Colonic mucosa (tissue), 4 donors: ENCODE data around the gene TBX18. TPM values are rescaled to one million over a fixed set of nuclear protein-coding genes. Genes with fewer than 3 reads are reported as not detected.

Experiments
- DNase-seq: peaks from one replicate; pipeline ENCODE4 v3.0.0-alpha.2; 2020
- H3K27ac ChIP-seq: fragments of 200-600 bp; one replicate; pipeline ENCODE4 v1.8.0; 2021
- H3K27me3 ChIP-seq: fragments of 200-600 bp; one replicate; pipeline ENCODE4 v1.8.0; 2021
- H3K36me3 ChIP-seq: fragments of 200-600 bp; one replicate; pipeline ENCODE4 v1.8.0; 2021
- H3K4me1 ChIP-seq: fragments of 200-600 bp; one replicate; pipeline ENCODE4 v1.8.0; 2021; ENCODE audit warnings: mild to moderate bottlenecking
- H3K4me3 ChIP-seq: fragments of 200-600 bp; one replicate; pipeline ENCODE4 v1.8.0; 2021
- H3K9ac ChIP-seq, 2 donors: one replicate each; pipeline ENCODE4 v1.7.0; 2013; ENCODE audit warnings: control low read depth in 2 of 2, low read depth in 2 of 2, low read length in 2 of 2
- H3K9me3 ChIP-seq: fragments of 200-600 bp; one replicate; pipeline ENCODE4 v1.8.0; 2021
- CTCF ChIP-seq: fragments of 200-600 bp; IDR thresholded peaks from one replicate; pipeline ENCODE4 v1.8.0; 2022; ENCODE audit warnings: antibody characterized with exemption, mild to moderate bottlenecking
- intact Hi-C: fragments of 100-400 bp; cut with DNase I; formaldehyde crosslinking; loops from one replicate; pipeline ENCODE4 v1.14.1; 2022
- total RNA-seq, 2 donors: library from RNA; stranded (reverse); fragmentation: NEBNext Ultra II Directional in 1 of 2; extraction: Animal tissue kit (Norgen Biotek cat#: 25700) in 1 of 2; gene quantifications; one replicate each; pipeline ENCODE4 v1.2.1, GENCODE V29; 2021
- donor health status: healthy.
- donor health status: DM: no; HTN: no; CAD: no.
- donor health status: DM: no; HTN: no; CAD: no.

The TBX18 gene
- total RNA-seq, 2 donors from 2014 or later: 0.25 to 0.35 TPM

DNA sequence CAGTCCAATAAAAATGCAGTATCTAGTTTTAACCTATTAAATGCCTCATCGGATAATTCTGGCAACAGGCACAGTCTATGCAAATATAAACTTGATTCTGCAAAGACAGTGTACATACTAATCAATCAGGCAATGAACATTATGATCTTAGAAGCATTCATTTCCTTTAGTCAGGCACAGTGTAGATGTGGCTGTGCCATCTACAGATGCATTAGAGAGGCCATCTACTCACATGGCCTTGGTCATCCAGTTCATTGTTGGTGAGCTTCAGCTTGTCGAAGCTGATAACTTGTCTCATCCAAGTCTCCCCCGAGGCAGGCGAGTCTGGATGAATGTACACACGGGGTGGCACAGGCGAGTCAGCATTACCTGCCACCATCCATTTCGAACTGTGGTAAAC is 7.9 kb downstream of the TBX18 start:
- Histone ChIP-seq H3K4me1 (no peaks in the 10 kb centered on the region), H3K36me3 (no peaks in the 10 kb centered on the region), H3K9ac (no peak overlapping the region), H3K4me3 (no peak overlapping the region), H3K9me3 (no peaks in the 10 kb centered on the region), H3K27me3 (no peaks in the 10 kb centered on the region), H3K27ac (no peak overlapping the region)
- no peak for TF ChIP-seq CTCF
- no peak for DNase-seq
- intact Hi-C loops: no loop called here

DNA sequence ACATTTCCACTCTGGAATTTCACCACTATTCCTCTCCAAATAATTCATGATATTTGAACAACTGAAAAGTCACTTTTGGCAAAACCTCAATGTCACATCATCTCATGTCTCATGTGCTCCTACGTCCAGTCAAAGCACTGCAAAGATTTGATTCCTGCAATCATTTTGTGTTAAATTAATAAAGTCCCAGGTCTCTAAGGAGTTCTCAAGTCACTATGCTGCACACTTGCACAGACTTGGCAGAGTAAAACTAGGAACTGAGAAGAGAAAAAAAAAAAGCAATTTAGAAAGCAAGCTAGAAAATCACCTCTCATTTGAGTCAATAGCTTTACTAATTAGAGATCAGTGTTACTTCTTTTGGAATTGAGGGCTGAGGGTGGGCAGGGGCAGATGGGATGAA is 11.2 kb downstream of the TBX18 start:
- H3K27ac ChIP-seq: no peak overlapping the region
- H3K9ac ChIP-seq: no peak overlapping the region
- no peak for DNase-seq
- no peaks in the 10 kb centered on the region for H3K4me1 ChIP-seq
- no peaks in the 10 kb centered on the region for H3K36me3 ChIP-seq
- no peaks in the 10 kb centered on the region for H3K9me3 ChIP-seq
- H3K27me3 ChIP-seq: no peaks in the 10 kb centered on the region
- TF ChIP-seq CTCF: no peak
- intact Hi-C loops: no loop called here
- no peak overlapping the region for H3K4me3 ChIP-seq

- intact Hi-C loops: no loop called here
- Histone ChIP-seq H3K9ac (no peak overlapping the region), H3K27ac (no peak overlapping the region), H3K27me3 (no peaks in the 10 kb centered on the region), H3K4me1 (no peaks in the 10 kb centered on the region), H3K9me3 (no peaks in the 10 kb centered on the region), H3K36me3 (no peaks in the 10 kb centered on the region), H3K4me3 (no peak overlapping the region)
- no peak for DNase-seq
- TF ChIP-seq CTCF: no peak
Measured at GRCh38 chr6:84752118-84752850, 12.1 kb downstream of the TBX18 start.

GRCh38 chr6:84749181-84749580 is 15.2 kb downstream of the TBX18 start:
- H3K27ac ChIP-seq: no peak overlapping the region
- no peaks in the 10 kb centered on the region for H3K36me3 ChIP-seq
- intact Hi-C loops: no loop called here
- H3K4me1 ChIP-seq: no peaks in the 10 kb centered on the region
- no peak overlapping the region for H3K4me3 ChIP-seq
- H3K9me3 ChIP-seq: no peaks in the 10 kb centered on the region
- H3K9ac ChIP-seq: no peak overlapping the region
- TF ChIP-seq CTCF: no peak
- H3K27me3 ChIP-seq: no peaks in the 10 kb centered on the region
- no peak for DNase-seq

DNA sequence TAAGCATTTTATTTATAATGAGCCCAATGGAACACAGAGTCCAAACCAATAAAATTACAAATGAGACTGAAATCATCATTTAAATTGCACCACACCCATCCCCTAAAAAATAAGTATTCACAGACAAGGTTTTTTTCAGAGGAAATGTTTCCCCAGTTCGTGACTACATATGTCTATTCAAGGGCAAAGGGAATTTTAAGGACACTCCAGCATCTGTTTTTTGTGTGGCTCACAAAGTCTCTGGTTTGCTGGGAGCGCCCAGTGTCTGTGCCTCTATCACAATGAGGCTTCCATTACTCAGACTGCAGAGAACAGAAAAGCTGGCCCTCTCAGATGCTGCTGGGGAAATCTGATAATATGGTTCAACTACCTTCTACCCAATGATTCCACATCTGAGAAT is 16.0 kb downstream of the TBX18 start:
- no peaks in the 10 kb centered on the region for H3K27me3 ChIP-seq
- no peak overlapping the region for H3K4me3 ChIP-seq
- no peak overlapping the region for H3K9ac ChIP-seq
- no peak overlapping the region for H3K27ac ChIP-seq
- H3K36me3 ChIP-seq: no peaks in the 10 kb centered on the region
- intact Hi-C loops: no loop called here
- H3K4me1 ChIP-seq: no peaks in the 10 kb centered on the region
- no peaks in the 10 kb centered on the region for H3K9me3 ChIP-seq
- no peak for DNase-seq
- TF ChIP-seq CTCF: no peak
